Measurements from ENCODE around the gene PRKRA. TPM values are rescaled to one million over a fixed set of nuclear protein-coding genes. Genes with fewer than 3 reads are reported as not detected.
A peak's percentile ranks its signal among the peaks of the same experiment; 100 is the strongest.

The PRKRA gene
- total and polyA plus RNA-seq, 2 of the 13 experiments (the other 11 are each of a cell fraction or from before 2014, with no cell fraction given), result 53.1 to 74.7 TPM

DNA sequence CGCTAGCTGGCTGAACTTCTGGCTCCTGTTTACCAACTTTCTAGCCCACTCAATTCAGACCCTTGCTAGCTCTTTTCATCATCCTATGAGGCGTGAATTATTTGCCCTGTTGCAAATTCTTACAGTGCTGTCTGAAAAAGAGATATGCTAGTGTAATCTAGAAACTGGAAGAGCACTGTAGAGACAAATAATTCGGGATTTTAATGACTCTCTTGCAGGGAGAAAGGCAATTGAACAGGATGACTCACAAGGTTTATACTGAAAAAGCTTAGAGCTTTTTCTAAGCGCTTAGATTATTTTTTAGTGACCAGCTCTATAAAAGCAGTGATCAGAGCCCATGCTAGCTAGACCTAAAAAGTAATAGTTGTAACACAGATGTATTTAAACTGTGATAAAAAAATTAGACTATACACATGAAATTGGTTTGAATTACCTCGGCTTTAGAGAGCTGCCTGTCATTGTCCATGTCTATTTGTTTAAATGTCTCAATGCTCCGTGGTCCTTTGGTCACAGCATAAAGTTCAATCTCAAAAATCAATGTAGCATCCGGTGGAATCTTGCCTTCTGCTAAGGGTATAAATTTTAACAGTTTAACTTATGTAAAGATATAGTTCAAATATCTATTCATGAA lies 18.4 kb upstream of the PRKRA start (continued):
- TF ChIP-seq ZFYVE20 (CRISPR knock-in tag; IDR thresholded peaks at IDR 0.05; ENCODE audit: borderline replicate concordance, low read depth) (no peak), MTA3 (CRISPR knock-in tag; IDR thresholded peaks at IDR 0.05) (no peak), CREB1 (IDR thresholded peaks at IDR 0.05) (no peak), CREB1 (CRISPR knock-in tag; IDR thresholded peaks at IDR 0.05) (peak; percentile 72), POLR2A (IDR thresholded peaks at IDR 0.05; ENCODE audit: insufficient read depth in 1 of 2, low read depth in 2 of 2, low read length in 2 of 2) (no peak), NFE2L2 (IDR thresholded peaks at IDR 0.05; ENCODE audit: low read length) (no peak), HCFC1 (IDR thresholded peaks at IDR 0.05; ENCODE audit: low read depth, low read length) (no peak), ARID3A (IDR thresholded peaks at IDR 0.05; ENCODE audit: low read depth, low read length) (peak; percentile 99), ZBTB3 (CRISPR knock-in tag; IDR thresholded peaks at IDR 0.05; ENCODE audit: borderline replicate concordance, low read depth) (no peak), ZNF670 (CRISPR knock-in tag; IDR thresholded peaks at IDR 0.05; ENCODE audit: borderline replicate concordance) (0 out of 2 replicates have a peak, but pooled peaks have one; percentile 22), NCOR1 (IDR thresholded peaks at IDR 0.05; ENCODE audit: borderline replicate concordance, low read length) (peak; percentile 99), PPARG (CRISPR knock-in tag; conservative IDR thresholded peaks at IDR 0.05) (peak; percentile 69), MAFK (conservative IDR thresholded peaks at IDR 0.05 in 1 of 2, IDR thresholded peaks at IDR 0.05 in 1 of 2; ENCODE audit: low read length in 2 of 2) (no peak), SOX6 (IDR thresholded peaks at IDR 0.05) (no peak), SOX6 (CRISPR knock-in tag; IDR thresholded peaks at IDR 0.05) (peak; percentile 81), ZNF556 (CRISPR knock-in tag; IDR thresholded peaks at IDR 0.05; ENCODE audit: borderline replicate concordance) (no peak; the same call in 1 of the 2 replicates), SMARCC2 (IDR thresholded peaks at IDR 0.05) (peak; percentile 98), RARA (CRISPR knock-in tag; IDR thresholded peaks at IDR 0.05) (peak; percentile 63), ZNF282 (IDR thresholded peaks at IDR 0.05; ENCODE audit: partially characterized antibody) (no peak), SSRP1 (CRISPR knock-in tag; IDR thresholded peaks at IDR 0.05) (peak; percentile 38; the same call in 1 of the 2 replicates), ZFP41 (CRISPR knock-in tag; IDR thresholded peaks at IDR 0.05; ENCODE audit: borderline replicate concordance) (no peak), ISL2 (CRISPR knock-in tag; IDR thresholded peaks at IDR 0.05) (peak; percentile 51; the same call in 1 of the 2 replicates), MED8 (CRISPR knock-in tag; IDR thresholded peaks at IDR 0.05; ENCODE audit: insufficient replicate concordance) (no peak), SETDB1 (CRISPR knock-in tag; IDR thresholded peaks at IDR 0.05; ENCODE audit: borderline replicate concordance) (no peak), LCORL (IDR thresholded peaks at IDR 0.05) (0 out of 2 replicates have a peak, but pooled peaks have one; percentile 5), LCORL (CRISPR knock-in tag; IDR thresholded peaks at IDR 0.05) (0 out of 2 replicates have a peak, but pooled peaks have one; percentile 18), HDAC2 (CRISPR knock-in tag; IDR thresholded peaks at IDR 0.05) (peak; percentile 69; the same call in 1 of the 2 replicates), ATF7 (IDR thresholded peaks at IDR 0.05) (no peak), ATF7 (CRISPR knock-in tag; IDR thresholded peaks at IDR 0.05) (no peak)
- TF ChIP-seq, protein P1, sequence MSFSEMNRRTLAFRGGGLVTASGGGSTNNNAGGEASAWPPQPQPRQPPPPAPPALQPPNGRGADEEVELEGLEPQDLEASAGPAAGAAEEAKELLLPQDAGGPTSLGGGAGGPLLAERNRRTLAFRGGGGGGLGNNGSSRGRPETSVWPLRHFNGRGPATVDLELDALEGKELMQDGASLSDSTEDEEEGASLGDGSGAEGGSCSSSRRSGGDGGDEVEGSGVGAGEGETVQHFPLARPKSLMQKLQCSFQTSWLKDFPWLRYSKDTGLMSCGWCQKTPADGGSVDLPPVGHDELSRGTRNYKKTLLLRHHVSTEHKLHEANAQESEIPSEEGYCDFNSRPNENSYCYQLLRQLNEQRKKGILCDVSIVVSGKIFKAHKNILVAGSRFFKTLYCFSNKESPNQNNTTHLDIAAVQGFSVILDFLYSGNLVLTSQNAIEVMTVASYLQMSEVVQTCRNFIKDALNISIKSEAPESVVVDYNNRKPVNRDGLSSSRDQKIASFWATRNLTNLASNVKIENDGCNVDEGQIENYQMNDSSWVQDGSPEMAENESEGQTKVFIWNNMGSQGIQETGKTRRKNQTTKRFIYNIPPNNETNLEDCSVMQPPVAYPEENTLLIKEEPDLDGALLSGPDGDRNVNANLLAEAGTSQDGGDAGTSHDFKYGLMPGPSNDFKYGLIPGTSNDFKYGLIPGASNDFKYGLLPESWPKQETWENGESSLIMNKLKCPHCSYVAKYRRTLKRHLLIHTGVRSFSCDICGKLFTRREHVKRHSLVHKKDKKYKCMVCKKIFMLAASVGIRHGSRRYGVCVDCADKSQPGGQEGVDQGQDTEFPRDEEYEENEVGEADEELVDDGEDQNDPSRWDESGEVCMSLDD (CRISPR knock-in tag; IDR thresholded peaks at IDR 0.05; ENCODE audit: borderline replicate concordance), result no peak
